HG02610 (cell line): Measurements from ENCODE around the gene AXDND1.

Experiments
- ATAC-seq: cut with Tn5 transposase; IDR thresholded peaks from one replicate; pipeline ENCODE4 v1.9.1; 2021; ENCODE audit warnings: mild to moderate bottlenecking, moderate library complexity; ENCODE audit not compliant: unreplicated experiment

The AXDND1 gene

DNA sequence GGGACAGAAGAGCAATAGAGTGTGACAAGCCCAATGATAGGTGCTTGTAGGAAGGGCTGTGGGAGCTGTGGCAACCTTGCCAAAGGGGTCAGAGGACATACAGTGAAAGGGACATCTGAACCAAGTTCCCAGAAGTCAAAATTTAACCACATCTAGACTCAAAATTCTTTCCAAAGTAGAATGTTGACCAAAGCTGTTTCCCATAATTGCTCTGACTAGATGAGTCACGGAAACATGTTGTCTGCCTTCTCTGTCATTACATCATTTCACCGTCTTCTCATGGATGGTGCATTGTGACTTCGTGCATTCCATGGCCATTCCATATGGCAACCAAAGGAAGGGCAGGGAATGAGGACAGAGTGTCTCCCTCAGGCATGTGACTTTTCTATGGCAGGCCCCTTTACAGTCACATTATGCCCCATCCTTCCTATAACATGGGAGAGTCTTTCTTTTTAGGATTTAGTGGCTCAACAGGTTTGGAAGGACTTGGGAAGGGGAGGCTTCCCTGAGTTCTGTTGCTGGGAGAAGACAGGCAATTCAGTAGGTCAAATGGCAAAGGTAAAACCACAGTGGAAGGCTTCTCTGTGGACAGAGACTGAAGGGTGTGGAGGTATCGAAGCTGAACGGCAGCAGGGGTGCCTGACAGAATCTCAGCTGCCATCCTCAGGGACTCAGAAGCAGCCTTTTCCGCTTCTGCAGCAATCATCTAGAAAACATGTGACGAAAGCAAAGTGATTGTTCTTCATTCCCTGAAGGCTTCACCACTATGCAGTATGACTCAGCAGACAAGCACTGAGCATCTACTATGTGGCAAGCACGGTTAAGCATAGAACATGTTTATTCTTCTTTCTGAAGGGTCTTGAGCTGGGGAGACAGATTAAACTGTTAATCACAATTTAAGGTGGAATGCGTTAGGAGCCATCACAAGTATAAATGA is 185.2 kb downstream of the AXDND1 start:
- peak; percentile 75 for ATAC-seq

DNA sequence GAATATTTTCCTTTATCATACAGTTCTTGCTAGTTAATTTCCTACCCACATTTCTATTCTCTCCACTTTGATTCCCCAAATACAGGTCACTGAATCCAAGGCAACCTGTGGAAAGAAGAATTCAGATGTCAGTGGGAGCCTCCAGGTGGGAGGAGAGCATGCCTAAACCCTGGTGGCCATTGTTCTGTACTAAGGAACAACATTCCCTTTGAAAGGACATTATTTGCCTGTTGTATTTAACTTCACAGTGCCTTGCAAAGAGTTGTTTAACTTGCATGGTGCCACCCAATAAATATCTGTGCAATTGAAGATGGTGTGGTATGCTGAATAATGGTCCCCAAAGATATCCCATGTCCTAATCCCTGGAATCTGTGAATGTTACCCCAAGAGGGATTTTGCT is 188.7 kb downstream of the AXDND1 start:
- ATAC-seq = no peak

DNA sequence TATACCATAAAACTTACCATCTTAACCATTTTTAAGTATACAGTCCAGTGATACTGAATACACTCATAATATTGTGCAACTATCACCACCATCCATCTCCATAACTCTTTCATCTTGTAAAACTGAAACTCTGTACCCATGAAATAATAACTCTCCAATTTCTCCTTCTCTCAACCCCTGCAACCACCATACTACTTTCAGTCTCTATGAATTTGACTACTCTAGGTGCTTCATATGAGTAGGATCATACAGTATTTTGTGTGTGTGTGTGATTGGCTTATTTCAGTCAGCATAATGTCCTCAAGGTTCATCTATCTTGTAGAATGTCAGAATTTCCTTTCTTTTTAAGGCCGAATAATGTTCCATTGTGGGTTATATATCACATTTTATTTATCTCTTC is 192.3 kb downstream of the AXDND1 start:
- ATAC-seq = no peak

DNA sequence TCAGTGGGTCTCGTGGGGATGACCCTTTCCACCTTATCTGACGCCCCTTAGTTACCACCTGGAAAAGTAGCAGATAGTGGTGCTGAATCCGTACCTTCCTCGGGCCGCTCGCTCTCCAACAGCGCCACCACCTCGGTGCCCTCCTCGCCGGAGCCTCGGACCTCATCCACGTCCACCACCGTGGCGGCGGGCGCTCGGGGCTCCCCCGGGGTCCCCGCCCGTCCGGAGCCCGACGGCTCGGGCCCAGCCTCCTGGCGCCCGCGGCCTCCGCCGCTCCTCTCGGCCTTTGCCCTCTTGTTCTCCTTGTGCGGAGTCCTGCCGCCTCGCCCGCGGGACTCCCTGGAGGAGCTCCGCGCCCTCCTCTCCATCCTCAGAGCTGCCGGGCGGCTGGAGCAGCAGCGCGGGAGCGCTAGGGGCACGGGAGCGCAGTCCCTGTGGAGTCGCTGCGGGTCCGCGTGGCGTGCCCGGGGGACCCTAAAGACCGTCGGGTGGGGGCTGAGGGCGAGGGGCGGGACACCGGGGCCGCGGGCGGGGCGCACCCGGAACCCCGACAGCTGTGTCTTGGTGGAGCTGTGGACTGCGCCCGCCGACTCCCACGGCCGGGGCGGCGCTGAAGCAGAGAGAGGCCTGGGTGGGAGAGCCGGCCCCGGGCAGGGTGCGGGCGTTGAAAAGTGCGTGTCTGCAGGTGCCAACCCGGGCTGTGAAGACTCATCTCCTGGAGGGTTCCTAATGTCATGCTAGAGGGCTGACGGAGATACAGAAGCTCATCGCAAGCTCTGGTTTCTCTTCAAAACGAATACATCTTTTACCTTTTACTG is 209.9 kb downstream of the AXDND1 start, which contains the start of gene NPHS2:
TSS of gene NPHS2 (minus strand) at position 452 of the 818 bp plus-strand sequence. CDS start at position 368, 84 bp downstream.
- no peak for ATAC-seq

DNA sequence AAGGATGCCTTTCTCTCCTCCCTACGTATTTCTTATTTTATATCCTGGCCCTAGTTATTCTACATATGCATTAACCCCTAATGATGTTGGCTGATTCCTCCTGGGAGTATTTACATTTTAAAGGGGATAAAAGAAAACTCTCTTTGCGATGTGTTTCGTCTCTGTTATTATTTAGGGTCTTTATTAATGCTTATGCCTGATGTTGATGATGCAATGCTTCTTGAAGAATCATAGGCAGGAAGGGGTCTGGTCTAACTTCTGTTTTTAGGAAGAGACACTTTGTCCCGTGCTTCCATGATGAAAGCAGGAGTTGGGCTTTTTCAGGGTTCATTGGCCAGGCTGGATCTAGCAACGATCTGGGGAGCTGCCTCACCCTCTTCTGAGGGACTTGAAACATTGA is 210.7 kb downstream of the AXDND1 start:
- ATAC-seq = no peak

DNA sequence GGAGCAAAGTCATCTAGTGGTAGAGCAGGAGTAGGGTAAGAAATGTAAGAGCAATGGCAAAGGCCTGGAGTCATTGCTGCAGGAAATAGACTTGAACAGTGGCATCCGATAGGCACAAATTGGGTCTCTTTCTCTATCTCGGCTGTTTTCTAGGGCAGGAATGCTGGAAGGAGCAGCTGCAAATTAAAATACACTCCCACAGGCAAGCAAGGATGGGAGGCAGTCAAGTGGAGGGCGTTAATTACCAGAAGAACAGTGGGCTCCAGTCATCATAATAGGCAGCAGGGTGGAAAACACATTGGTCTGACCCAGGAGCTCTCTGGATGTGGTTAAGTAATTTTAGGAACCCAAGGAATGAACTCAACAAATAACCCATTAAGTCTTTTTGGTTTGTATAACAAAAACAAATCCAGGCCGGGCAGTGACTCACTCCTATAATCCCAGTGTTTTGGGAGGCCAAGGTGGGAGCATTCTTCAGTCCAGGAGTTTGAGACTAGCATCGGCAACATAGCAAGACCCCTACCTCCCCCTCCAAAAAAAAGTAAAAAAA is 218.1 kb downstream of the AXDND1 start:
- no peak for ATAC-seq

DNA sequence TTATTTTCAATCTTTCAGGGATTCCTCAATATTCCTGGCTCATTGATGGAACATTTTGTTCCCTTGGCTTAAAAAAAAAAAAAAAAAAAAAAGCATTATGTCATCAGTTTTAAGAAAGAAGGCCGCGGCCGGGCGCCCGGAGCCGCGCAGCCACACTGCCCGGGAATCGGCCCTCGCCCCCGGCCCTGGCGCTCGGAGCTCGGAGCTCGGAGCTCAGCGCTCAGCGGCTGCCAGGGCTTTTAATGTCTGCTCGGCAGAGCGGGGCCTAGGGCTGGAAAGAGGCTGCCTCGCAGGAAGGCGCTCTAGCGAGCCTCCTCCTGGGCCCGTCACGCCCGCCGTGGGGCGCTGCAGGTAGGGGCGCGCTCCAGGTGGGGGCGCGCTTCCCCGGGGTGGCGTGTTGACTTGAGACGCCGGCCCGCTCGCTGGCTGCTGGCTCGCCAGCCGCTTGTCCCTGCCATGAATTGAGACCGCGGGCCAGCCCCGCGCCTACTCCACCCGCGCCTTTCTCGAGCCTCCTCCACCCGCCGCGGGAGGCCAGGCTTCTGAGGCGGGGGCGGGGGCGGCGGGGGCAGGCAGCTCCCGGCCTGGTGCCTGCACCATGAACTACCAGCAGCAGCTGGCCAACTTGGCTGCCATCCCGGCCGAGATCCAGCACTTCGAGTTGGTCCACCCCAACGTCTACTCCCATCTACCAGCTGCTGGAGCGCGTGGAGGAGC is 220.5 kb downstream of the AXDND1 start:
- no peak for ATAC-seq

DNA sequence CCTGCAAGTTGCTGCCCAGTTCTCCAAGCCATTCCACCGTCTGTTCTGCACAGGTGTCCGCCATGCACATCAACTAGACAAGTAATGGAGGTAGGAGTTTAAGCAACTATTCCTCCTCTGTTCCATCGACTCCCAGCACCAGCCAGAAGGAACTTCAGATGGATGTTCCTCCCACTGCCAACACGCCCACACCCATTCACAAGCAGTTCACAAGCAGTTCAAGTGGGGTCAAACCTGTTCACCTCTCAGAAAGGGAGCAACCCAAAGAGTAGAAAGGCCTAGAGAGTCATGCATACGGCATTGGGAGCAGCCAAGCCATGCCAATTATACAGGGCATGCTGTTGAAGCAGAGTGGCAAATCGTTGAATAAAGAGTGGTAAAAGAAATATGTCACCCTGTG is 221.6 kb downstream of the AXDND1 start:
- ATAC-seq = no peak

DNA sequence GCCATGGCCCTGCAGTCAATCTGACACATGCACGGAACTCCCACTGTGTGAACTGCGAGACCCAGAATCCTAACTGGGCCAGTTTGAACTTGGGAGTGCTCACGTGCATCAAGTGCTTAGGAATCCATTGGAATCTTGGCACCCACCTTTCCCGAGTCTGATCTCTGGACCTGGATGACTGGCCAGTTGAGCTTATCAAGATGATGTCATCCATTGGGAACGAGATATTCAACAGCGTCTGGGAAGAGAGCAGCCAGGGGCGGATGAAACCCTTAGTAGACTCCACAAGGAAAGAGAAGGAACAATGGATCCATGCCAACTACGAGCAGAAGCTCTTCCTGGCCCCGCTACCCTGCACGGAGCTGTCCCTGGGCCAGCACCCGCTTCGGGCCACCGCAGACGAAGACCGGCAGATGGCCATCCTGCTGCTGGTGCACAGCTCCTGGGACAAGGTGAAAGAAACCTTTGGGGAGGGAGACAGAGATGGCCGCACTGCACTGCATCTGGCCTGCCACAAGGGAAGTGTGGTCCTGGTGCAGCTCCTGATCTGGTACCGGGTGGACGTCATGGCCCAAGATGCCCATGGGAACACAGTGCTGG is 222.8 kb downstream of the AXDND1 start:
- ATAC-seq = no peak

DNA sequence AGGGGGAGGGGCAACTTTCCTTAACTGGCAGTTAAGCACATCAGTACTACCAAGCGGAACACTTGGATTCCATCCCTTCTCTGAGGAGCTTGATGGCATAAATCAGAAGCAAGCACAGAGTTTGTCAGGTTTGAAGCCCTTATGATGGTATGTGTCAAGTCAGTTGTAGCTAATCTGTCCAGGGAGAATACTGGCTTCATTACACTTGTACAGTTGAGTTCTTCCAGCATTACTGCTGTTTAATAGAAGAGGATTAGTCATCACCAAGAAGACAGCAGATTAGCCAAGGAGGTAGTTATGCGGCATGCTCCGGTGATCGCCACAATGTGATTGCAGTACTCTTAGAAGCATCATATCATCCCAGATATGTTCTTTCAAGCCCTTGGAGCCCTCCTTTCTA is 223.7 kb downstream of the AXDND1 start:
- ATAC-seq = no peak

DNA sequence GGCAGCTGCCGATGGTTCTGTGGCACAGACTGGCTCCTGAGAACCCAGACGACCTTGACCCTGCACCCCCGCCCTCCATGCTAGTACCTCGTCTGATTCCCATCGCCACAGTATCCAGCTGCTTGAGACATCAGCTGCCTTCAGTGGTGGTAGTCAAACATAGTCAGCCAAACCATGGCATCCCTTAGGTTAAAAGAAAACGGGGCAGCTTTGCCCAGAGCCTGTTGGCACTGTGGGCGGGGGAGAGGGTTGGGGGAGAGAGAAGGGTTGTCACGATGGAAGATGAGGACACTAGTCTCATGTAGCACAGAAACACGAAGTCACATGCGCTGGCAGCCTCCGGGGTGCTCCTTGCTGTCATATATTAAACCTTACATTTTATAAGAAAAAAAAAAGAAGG is 224.9 kb downstream of the AXDND1 start:
- no peak for ATAC-seq

DNA sequence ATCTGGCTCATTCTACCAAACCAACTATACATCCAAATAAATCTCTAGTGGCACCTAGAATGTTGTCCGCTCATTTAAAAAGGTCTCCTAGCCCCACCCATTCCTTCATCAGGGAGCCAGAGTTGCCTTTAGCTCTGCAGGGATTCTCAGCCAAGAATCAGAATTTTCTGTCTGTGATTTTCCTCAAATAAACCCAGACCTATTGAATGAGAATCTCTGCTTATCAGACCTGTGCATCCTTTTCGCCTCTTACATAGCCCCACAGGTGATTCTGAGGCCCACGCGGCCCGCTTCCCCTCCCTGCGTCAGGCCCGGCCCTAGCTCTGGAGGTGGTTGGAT is 225.5 kb downstream of the AXDND1 start:
- no peak for ATAC-seq

DNA sequence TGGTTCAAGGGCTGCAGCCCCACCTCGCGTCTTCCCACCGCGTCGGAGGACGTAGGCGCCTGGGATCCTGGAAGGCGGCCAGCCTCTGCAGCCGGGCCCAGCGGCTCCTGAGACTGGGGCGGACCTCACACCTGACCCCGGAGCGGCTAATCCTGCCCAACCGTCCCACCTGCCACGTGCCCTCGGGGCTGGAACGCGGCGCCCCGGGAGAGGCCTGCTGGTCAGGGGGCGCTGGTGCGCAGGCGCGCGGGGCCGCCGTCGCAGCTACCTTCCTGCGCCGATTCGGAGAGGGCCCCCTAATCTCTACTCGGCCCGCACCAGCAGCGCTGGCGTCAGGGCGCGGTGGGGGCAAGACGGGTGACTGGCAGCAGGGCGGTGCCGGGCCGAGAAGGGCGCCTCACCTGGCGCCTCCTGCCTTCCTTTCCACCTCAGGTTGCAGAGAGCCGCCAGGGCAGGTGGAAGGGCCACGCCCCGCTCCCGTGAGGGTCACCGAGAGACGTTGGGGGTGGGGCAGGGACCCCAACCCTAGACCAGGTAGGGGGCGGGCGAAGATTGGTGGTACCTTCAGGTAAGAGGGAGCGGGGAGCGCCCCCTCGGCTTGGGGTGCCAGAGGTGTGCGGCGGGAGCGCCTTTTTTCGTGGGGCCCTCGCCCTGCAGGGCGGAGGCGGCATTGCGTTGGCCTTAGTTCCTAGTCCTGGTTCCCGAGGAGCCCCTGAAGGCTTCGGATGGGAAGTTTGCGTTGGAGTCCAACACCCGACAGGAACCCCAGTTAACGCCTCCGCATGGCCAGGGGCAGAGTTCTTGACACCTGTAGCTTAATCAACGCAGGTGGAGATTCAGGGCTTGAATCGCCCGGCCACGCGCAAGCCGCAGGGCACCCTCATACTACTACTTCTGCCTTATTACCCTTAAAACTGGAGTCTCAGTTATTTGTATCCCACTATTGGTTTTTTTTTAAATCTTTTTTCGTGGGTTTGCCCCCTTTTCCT is 226.1 kb downstream of the AXDND1 start, which contains the start of gene TDRD5:
TSS of gene TDRD5 (plus strand) at position 241 of the 989 bp plus-strand sequence. CDS start 784 bp downstream, outside the sequence.
- ATAC-seq = no peak

DNA sequence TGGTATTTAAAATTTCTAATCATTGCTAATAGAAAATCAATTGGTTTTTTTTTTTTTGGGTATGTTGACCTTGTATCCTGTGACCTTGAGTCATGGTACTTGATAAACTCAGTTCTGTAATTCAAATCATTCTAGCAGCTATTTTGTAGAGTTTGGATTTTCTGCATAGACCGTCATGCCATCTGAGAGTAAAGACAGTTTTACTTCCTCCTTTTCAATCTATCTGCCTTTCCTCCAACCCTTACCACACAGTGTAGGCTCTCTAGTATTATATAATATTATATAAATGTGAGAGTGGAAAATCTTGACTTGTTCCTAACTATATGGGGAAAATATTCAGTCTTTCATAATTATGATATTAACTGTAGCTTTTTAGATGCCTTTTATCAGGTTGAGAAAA is 232.9 kb downstream of the AXDND1 start:
- ATAC-seq = no peak

DNA sequence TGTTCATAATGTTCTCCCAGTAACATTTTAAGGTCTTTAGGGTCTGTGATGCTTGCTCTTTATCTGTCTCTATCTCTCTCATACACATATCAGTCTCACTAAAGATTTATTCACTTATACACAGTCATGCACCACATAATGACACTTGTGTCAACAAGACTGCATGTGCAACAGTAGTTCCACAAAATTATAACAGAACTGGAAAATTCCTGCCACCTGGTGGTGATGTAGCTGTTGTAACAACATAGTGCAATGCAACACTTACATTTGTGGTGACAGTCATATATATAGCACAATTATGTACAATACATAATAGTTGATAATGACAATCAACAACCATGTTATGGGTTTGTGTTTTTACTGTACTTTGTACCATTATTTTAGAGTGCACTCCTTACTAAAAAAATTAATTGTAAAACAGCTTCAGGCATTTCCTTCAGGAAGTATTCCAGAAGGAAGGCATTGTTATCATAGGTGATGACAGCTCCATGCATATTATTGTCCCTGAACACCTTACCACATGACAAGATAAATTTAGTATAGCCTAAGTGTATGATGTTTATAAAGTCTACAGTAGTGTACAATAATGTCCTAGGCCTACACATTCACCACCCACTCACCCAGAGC is 234.0 kb downstream of the AXDND1 start:
- ATAC-seq = no peak

DNA sequence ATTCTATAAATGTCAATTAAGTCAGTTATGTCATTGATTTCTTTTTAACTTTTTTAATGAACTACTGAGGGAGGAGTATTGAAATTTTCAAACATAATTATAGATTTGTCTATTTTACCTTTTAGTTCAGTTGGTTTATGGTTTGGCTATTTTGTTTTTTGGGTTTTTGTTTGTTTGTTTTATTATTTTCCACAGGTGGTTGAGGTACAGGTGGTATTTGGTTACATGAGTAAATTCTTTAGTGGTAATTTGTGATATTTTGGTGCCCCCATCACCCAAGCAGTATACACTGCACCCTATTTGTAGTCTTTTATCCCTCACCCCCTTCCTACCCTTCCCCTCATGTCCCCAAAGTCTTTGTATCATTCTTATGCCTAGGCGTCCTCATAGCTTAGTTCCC is 235.3 kb downstream of the AXDND1 start:
- no peak for ATAC-seq
